Ishikawa (cell line): Measurements from ENCODE around the gene FBXW11.

ENCODE experiments used
- CEBPB ChIP-seq: IDR thresholded peaks from 2 replicates; pipeline ENCODE4 v1.6.1; 2012
- CREB1 ChIP-seq: IDR thresholded peaks from 2 replicates; pipeline ENCODE4 v1.6.1; 2012; ENCODE audit warnings: low read depth
- EGR1 ChIP-seq: IDR thresholded peaks from 2 replicates; pipeline ENCODE4 v1.6.1; 2012
- EP300 ChIP-seq: IDR thresholded peaks from 2 replicates; pipeline ENCODE4 v1.6.1; 2012; ENCODE audit warnings: borderline replicate concordance
- FOXM1 ChIP-seq: IDR thresholded peaks from 2 replicates; pipeline ENCODE4 v1.6.1; 2012; ENCODE audit warnings: low read depth, borderline replicate concordance
- NFIC ChIP-seq: IDR thresholded peaks from 2 replicates; pipeline ENCODE4 v1.6.1; 2012
- REST ChIP-seq: IDR thresholded peaks from 2 replicates; pipeline ENCODE4 v1.6.1; 2012; ENCODE audit warnings: low read depth, mild to moderate bottlenecking
- TAF1 ChIP-seq: IDR thresholded peaks from 2 replicates; pipeline ENCODE4 v1.6.1; 2012; ENCODE audit warnings: low read depth, mild to moderate bottlenecking
- TCF12 ChIP-seq: IDR thresholded peaks from 2 replicates; pipeline ENCODE4 v1.6.1; 2012; ENCODE audit warnings: low read depth
- TEAD4 ChIP-seq: IDR thresholded peaks from 2 replicates; pipeline ENCODE4 v1.6.1; 2012
- USF1 ChIP-seq: IDR thresholded peaks from 2 replicates; pipeline ENCODE4 v1.6.1; 2012
- YY1 ChIP-seq: IDR thresholded peaks from 2 replicates; pipeline ENCODE4 v1.6.1; 2012; ENCODE audit warnings: low read depth
- ZBTB7A ChIP-seq: IDR thresholded peaks from 2 replicates; pipeline ENCODE4 v1.6.1; 2012; ENCODE audit warnings: low read depth
- TF ChIP-seq, protein P1 (sequence below): IDR thresholded peaks from 2 replicates; pipeline ENCODE4 v1.6.1; 2012

Gene FBXW11

DNA sequence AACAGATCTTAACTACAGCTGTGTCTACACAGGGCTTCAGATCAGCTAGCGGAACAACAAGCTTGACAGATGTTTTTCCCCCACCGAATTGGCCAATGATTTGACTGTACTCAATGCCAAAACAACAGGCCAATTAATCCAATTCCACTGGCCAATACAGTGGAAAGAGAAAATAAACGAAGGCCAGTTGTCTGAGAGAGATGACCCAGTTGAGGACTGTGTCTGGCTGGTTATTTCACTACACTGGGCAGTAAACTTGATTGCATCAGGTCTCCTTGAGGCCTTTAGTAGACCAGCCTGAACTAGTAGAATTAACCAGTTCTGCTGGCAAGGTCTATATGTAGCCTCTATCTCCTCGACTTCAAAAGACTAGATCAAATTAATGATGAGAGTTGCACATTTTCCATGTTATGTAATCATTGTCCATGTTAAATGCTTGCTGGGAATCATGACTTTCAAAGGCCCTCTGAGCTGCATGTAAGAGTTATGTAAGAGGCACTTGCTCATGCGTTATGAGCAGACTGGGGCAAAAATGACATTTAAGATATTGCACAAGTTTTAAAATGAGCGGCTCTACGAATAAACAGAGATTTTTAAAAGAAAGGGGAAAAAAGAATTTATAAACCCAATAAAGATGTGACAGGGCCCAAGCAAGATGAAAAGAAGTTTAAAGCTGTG lies 192.5 kb downstream of the FBXW11 start:
- TF ChIP-seq TEAD4 (no peak), TCF12 (no peak), CEBPB (no peak), EP300 (no peak), ZBTB7A (no peak), CREB1 (no peak), FOXM1 (no peak), TAF1 (no peak)

GRCh38 chr5:171813270-171813669 lies 193.2 kb downstream of the FBXW11 start:
- TF ChIP-seq NFIC = no peak
- TF ChIP-seq EP300 = no peak
- TF ChIP-seq CEBPB = no peak
- no peak for TF ChIP-seq CREB1
- no peak for TF ChIP-seq REST
- TF ChIP-seq TEAD4 = no peak
- TF ChIP-seq TAF1 = no peak
- TF ChIP-seq, protein P1, sequence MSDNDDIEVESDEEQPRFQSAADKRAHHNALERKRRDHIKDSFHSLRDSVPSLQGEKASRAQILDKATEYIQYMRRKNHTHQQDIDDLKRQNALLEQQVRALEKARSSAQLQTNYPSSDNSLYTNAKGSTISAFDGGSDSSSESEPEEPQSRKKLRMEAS = no peak
- no peak for TF ChIP-seq EGR1
- no peak for TF ChIP-seq USF1
- TF ChIP-seq FOXM1 = no peak
- TF ChIP-seq YY1 = no peak
